Measurements from ENCODE around the gene PRDM10.

DNA sequence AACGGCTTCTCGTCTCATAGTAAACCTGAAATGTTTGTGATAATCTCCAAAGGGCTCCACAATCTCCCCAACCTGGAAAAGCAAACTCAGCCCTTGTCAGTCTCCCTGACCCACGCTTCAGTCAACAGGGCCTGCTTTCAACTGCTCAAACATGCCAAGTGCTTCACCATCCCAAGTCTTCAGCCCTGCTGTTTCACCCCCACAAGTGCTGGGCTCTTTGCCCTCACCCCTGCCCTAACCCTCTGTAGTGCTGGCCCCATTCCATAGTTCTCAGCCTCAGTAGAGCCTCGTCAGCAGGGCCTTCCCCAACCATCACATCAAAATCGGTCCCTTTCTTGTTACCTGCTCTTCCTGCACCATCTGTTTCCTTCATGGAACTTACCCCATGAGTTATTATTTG, 63.9 kb downstream of the PRDM10 start:
- TF ChIP-seq POLR2A (IDR thresholded peaks at IDR 0.05; ENCODE audit: low read length) (no peak), GATA1 (IDR thresholded peaks at IDR 0.05; ENCODE audit: low read depth, low read length) (no peak)

Measured in erythroblast (primary cell).